HG03432 (cell line): ENCODE measurements around the gene CACNA1F.

Experiments
- ATAC-seq: cut with Tn5 transposase; IDR thresholded peaks from one replicate; pipeline ENCODE4 v1.9.1; 2021; ENCODE audit warnings: mild to moderate bottlenecking, moderate library complexity; ENCODE audit not compliant: unreplicated experiment

Gene CACNA1F

GRCh38 chrX:49257846-49258748, 25.0 kb upstream of the CACNA1F start:
- ATAC-seq = no peak

GRCh38 chrX:49257074-49257790, 24.1 kb upstream of the CACNA1F start:
- no peak for ATAC-seq

GRCh38 chrX:49256268-49256995, 23.3 kb upstream of the CACNA1F start:
- no peak for ATAC-seq

- ATAC-seq = no peak
These were observed 21.5 kb upstream of the CACNA1F start for GRCh38 chrX:49254639-49255038.

- no peak for ATAC-seq
These were observed 18.2 kb upstream of the CACNA1F start for GRCh38 chrX:49251325-49251724.

- ATAC-seq = no peak
These were observed 17.4 kb upstream of the CACNA1F start for GRCh38 chrX:49250578-49250977.

GRCh38 chrX:49250066-49250465, 16.9 kb upstream of the CACNA1F start:
- ATAC-seq = no peak

- no peak for ATAC-seq
These were observed 16.5 kb upstream of the CACNA1F start for GRCh38 chrX:49249616-49250015.

- no peak for ATAC-seq
These were observed 15.9 kb upstream of the CACNA1F start for GRCh38 chrX:49249071-49249470.

- ATAC-seq = no peak
These were observed 15.0 kb upstream of the CACNA1F start for GRCh38 chrX:49247916-49248811.

- ATAC-seq = no peak
These were observed 14.2 kb upstream of the CACNA1F start for GRCh38 chrX:49247346-49247745.

GRCh38 chrX:49246541-49246940, 13.4 kb upstream of the CACNA1F start:
- no peak for ATAC-seq

- no peak for ATAC-seq
These were observed 11.1 kb upstream of the CACNA1F start for GRCh38 chrX:49244207-49244606.

- ATAC-seq = no peak
These were observed 10.0 kb upstream of the CACNA1F start for GRCh38 chrX:49243166-49243565.

- ATAC-seq = no peak
These were observed 9.5 kb upstream of the CACNA1F start for GRCh38 chrX:49242545-49243066.

GRCh38 chrX:49238735-49239134, 5.6 kb upstream of the CACNA1F start:
- no peak for ATAC-seq

- peak; percentile 53 for ATAC-seq
These were observed 3.9 kb upstream of the CACNA1F start for GRCh38 chrX:49237060-49237459.

GRCh38 chrX:49233887-49234555, 881 bp upstream of the CACNA1F start:
- no peak for ATAC-seq

GRCh38 chrX:49232525-49232924, 615 bp downstream of the CACNA1F start:
- no peak for ATAC-seq
